AG09309 (cell line): ENCODE measurements around the gene HRH2.

ENCODE experiments used
- DNase-seq: peaks from one replicate; pipeline ENCODE4 v3.0.0-alpha.2; 2010; ENCODE audit warnings: low read depth
- H3K4me3 ChIP-seq: 2 replicates; pipeline ENCODE4 v1.5.1; 2011; ENCODE audit warnings: mild to moderate bottlenecking, low read depth, low read length, moderate library complexity; ENCODE audit not compliant: control insufficient read depth
- CTCF ChIP-seq: IDR thresholded peaks from 2 replicates; pipeline ENCODE4 v1.5.1; 2011; ENCODE audit warnings: mild to moderate bottlenecking, low read depth, low read length, inconsistent platforms; ENCODE audit not compliant: insufficient read depth, control insufficient read depth; ENCODE audit errors: missing control alignments

Gene HRH2

GRCh38 chr5:175658299-175659145 lies 651 bp downstream of the HRH2 start:
- no peak for DNase-seq
- no peak for TF ChIP-seq CTCF

GRCh38 chr5:175659546-175660253 lies 1.8 kb downstream of the HRH2 start:
- no peak for TF ChIP-seq CTCF
- DNase-seq = no peak
- H3K4me3 ChIP-seq = no peak overlapping the region

More at GRCh38 chr5:175658299-175659145, 651 bp downstream of the HRH2 start:
- peak overlapping the region; percentile 50 for H3K4me3 ChIP-seq

GRCh38 chr5:175663186-175664184 lies 5.6 kb downstream of the HRH2 start:
- no peak for TF ChIP-seq CTCF
- no peak for DNase-seq
- no peak overlapping the region for H3K4me3 ChIP-seq

- no peak overlapping the region for H3K4me3 ChIP-seq
- no peak for TF ChIP-seq CTCF
- DNase-seq = no peak
Observed at GRCh38 chr5:175664723-175665122, 6.9 kb downstream of the HRH2 start.

GRCh38 chr5:175666216-175666615 lies 8.3 kb downstream of the HRH2 start:
- no peak for TF ChIP-seq CTCF
- no peak overlapping the region for H3K4me3 ChIP-seq
- no peak for DNase-seq

GRCh38 chr5:175668006-175668405 lies 10.1 kb downstream of the HRH2 start:
- no peak for TF ChIP-seq CTCF
- DNase-seq = no peak
- no peak overlapping the region for H3K4me3 ChIP-seq
